Vagina (tissue), 2 donors: ENCODE results near the gene TENM4.

Experiments used
- POLR2A ChIP-seq, 2 donors: fragments of 450-650 bp; IDR thresholded peaks; one replicate each; pipeline ENCODE4 v1.6.1; 2017; ENCODE audit warnings: antibody characterized with exemption in 2 of 2, mild to moderate bottlenecking in 2 of 2, moderate library complexity in 2 of 2
- POLR2AphosphoS5 ChIP-seq, 2 donors: sonication (generic); formaldehyde crosslinking; IDR thresholded peaks; one replicate each; pipeline ENCODE4 v1.9.0; 2017; ENCODE audit warnings: antibody characterized with exemption in 2 of 2, mild to moderate bottlenecking in 2 of 2, low read depth in 1 of 2; ENCODE audit not compliant: insufficient read depth in 1 of 2
- TF ChIP-seq, protein P1 (sequence below), 3 experiments: fragments of 450-650 bp in 2 of 3; fragments of 200-600 bp in 1 of 3; sonication (generic) in 1 of 3; IDR thresholded peaks; one replicate each; pipeline ENCODE4 v1.5.1; 2017 to 2019; ENCODE audit warnings: antibody characterized with exemption in 3 of 3, mild to moderate bottlenecking in 2 of 3, moderate library complexity in 2 of 3

DNA sequence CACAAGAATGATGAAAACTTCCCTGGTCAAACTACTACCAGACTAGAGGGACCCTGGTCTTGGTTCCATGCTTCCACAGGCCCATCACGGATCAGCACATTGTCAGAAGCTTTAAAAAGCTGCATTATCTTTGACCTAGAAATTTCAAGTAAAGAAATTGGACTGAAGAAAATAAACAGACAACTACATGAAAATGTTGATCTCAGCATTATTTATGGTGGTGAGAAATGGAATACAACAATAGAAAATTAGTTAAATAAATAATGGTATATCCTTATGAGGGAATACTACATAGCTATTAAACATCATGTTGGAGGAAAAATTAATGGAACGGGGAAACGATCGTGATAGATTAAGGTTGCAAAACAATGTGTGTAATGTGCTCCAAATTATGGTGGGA is 13.7 kb downstream of the TENM4 start:
- TF ChIP-seq, protein P1, sequence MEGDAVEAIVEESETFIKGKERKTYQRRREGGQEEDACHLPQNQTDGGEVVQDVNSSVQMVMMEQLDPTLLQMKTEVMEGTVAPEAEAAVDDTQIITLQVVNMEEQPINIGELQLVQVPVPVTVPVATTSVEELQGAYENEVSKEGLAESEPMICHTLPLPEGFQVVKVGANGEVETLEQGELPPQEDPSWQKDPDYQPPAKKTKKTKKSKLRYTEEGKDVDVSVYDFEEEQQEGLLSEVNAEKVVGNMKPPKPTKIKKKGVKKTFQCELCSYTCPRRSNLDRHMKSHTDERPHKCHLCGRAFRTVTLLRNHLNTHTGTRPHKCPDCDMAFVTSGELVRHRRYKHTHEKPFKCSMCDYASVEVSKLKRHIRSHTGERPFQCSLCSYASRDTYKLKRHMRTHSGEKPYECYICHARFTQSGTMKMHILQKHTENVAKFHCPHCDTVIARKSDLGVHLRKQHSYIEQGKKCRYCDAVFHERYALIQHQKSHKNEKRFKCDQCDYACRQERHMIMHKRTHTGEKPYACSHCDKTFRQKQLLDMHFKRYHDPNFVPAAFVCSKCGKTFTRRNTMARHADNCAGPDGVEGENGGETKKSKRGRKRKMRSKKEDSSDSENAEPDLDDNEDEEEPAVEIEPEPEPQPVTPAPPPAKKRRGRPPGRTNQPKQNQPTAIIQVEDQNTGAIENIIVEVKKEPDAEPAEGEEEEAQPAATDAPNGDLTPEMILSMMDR (IDR thresholded peaks at IDR 0.05), result no peak
- TF ChIP-seq POLR2A (IDR thresholded peaks at IDR 0.05) (no peak), POLR2AphosphoS5 (IDR thresholded peaks at IDR 0.05; ENCODE audit: insufficient read depth in 1 of 2, low read depth in 1 of 2) (no peak)
